HL-60 (cell line): ENCODE measurements around the gene ZCWPW2.
A peak's percentile ranks its signal among the peaks of the same experiment; 100 is the strongest.

Experiments
- DNase-seq, 2 experiments: peaks; one replicate each; pipeline ENCODE4 v3.0.0-alpha.2; 2010 to 2020; ENCODE audit warnings: low read depth in 1 of 2, low spot score in 1 of 2
- H3K27ac ChIP-seq: fragments of 250-450 bp; sonication (Bioruptor Pico); replicated peaks from 2 replicates; pipeline ENCODE4 v1.5.1; 2020; ENCODE audit warnings: mild to moderate bottlenecking, moderate library complexity
- H3K27me3 ChIP-seq: fragments of 250-450 bp; sonication (Bioruptor Pico); 2 replicates; pipeline ENCODE4 v1.5.1; 2021; ENCODE audit warnings: mild to moderate bottlenecking, moderate library complexity; ENCODE audit not compliant: insufficient read depth, poor library complexity, severe bottlenecking
- H3K4me3 ChIP-seq: replicated peaks from 2 replicates; pipeline ENCODE4 v1.5.1; 2011; ENCODE audit warnings: mild to moderate bottlenecking, control low read depth, low read length; ENCODE audit not compliant: insufficient read depth
- GABPA ChIP-seq: IDR thresholded peaks from 2 replicates; pipeline ENCODE4 v1.6.1; 2012; ENCODE audit warnings: low read depth
- POLR2AphosphoS5 ChIP-seq: IDR thresholded peaks from 2 replicates; pipeline ENCODE4 v1.6.1; 2012; ENCODE audit warnings: low read depth
- SPI1 ChIP-seq: IDR thresholded peaks from 2 replicates; pipeline ENCODE4 v1.6.1; 2012; ENCODE audit warnings: low read depth, mild to moderate bottlenecking, borderline replicate concordance
- TF ChIP-seq, protein P1 (sequence below): IDR thresholded peaks from 2 replicates; pipeline ENCODE4 v1.6.1; 2012; ENCODE audit warnings: low read depth; ENCODE audit not compliant: insufficient replicate concordance
- TF ChIP-seq, protein P2 (sequence below): IDR thresholded peaks from one replicate; pipeline ENCODE4 v1.5.1; 2011; ENCODE audit warnings: low read length, control low read depth, inconsistent platforms; ENCODE audit not compliant: insufficient read depth

The ZCWPW2 gene

DNA sequence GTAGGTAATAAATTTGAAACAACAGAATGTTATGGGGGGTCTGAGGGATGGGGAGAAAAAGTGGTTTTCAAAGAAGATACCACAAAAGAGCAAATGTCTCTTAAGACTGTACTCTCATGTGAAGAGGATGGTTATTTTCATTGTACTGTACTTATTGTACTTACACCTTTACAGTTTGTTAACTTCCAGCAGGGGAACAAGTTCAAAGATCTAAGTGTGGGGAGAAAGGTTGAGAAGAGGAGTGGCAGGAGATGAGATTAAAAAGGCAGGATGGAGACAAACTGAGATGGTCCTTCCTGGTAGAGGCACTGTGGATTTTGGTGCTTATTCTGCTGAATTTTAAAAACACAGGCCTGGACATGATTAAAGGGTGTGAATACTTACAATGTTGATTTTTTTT is 5.4 kb upstream of the ZCWPW2 start:
- DNase-seq, result no peak
- TF ChIP-seq, protein P1, sequence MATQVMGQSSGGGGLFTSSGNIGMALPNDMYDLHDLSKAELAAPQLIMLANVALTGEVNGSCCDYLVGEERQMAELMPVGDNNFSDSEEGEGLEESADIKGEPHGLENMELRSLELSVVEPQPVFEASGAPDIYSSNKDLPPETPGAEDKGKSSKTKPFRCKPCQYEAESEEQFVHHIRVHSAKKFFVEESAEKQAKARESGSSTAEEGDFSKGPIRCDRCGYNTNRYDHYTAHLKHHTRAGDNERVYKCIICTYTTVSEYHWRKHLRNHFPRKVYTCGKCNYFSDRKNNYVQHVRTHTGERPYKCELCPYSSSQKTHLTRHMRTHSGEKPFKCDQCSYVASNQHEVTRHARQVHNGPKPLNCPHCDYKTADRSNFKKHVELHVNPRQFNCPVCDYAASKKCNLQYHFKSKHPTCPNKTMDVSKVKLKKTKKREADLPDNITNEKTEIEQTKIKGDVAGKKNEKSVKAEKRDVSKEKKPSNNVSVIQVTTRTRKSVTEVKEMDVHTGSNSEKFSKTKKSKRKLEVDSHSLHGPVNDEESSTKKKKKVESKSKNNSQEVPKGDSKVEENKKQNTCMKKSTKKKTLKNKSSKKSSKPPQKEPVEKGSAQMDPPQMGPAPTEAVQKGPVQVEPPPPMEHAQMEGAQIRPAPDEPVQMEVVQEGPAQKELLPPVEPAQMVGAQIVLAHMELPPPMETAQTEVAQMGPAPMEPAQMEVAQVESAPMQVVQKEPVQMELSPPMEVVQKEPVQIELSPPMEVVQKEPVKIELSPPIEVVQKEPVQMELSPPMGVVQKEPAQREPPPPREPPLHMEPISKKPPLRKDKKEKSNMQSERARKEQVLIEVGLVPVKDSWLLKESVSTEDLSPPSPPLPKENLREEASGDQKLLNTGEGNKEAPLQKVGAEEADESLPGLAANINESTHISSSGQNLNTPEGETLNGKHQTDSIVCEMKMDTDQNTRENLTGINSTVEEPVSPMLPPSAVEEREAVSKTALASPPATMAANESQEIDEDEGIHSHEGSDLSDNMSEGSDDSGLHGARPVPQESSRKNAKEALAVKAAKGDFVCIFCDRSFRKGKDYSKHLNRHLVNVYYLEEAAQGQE, result no peak
- TF ChIP-seq, protein P2, sequence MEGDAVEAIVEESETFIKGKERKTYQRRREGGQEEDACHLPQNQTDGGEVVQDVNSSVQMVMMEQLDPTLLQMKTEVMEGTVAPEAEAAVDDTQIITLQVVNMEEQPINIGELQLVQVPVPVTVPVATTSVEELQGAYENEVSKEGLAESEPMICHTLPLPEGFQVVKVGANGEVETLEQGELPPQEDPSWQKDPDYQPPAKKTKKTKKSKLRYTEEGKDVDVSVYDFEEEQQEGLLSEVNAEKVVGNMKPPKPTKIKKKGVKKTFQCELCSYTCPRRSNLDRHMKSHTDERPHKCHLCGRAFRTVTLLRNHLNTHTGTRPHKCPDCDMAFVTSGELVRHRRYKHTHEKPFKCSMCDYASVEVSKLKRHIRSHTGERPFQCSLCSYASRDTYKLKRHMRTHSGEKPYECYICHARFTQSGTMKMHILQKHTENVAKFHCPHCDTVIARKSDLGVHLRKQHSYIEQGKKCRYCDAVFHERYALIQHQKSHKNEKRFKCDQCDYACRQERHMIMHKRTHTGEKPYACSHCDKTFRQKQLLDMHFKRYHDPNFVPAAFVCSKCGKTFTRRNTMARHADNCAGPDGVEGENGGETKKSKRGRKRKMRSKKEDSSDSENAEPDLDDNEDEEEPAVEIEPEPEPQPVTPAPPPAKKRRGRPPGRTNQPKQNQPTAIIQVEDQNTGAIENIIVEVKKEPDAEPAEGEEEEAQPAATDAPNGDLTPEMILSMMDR, result no peak
- no peak for TF ChIP-seq POLR2AphosphoS5
- TF ChIP-seq SPI1, result no peak
- TF ChIP-seq GABPA, result no peak
- H3K27me3 ChIP-seq, result no peaks in the 10 kb centered on the region
- no peak overlapping the region for H3K27ac ChIP-seq
- no peak overlapping the region for H3K4me3 ChIP-seq

DNA sequence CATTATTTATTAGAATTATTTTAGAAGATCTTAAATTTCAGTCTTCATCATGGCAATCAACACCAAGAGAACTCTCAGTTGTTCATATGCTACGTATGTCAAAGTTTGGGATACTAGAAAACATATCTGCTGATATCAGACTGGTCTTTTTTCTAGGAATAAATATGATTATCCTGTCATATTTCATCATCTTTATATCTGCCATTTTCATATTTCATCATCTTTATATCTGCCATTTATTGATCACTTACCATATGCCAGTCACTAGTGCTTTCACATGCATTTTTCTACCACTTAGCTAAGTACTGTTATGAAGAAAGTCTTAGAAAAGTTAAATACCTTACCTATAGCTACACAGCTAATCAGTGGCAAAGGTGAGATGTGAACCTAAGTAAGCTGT is 2.8 kb upstream of the ZCWPW2 start:
- Histone ChIP-seq H3K27me3 (no peaks in the 10 kb centered on the region), H3K4me3 (no peak overlapping the region), H3K27ac (no peak overlapping the region)
- no peak for DNase-seq
- no peak for TF ChIP-seq GABPA
- TF ChIP-seq, protein P2, result no peak
- TF ChIP-seq SPI1, result no peak
- TF ChIP-seq, protein P1, result no peak
- TF ChIP-seq POLR2AphosphoS5, result no peak

DNA sequence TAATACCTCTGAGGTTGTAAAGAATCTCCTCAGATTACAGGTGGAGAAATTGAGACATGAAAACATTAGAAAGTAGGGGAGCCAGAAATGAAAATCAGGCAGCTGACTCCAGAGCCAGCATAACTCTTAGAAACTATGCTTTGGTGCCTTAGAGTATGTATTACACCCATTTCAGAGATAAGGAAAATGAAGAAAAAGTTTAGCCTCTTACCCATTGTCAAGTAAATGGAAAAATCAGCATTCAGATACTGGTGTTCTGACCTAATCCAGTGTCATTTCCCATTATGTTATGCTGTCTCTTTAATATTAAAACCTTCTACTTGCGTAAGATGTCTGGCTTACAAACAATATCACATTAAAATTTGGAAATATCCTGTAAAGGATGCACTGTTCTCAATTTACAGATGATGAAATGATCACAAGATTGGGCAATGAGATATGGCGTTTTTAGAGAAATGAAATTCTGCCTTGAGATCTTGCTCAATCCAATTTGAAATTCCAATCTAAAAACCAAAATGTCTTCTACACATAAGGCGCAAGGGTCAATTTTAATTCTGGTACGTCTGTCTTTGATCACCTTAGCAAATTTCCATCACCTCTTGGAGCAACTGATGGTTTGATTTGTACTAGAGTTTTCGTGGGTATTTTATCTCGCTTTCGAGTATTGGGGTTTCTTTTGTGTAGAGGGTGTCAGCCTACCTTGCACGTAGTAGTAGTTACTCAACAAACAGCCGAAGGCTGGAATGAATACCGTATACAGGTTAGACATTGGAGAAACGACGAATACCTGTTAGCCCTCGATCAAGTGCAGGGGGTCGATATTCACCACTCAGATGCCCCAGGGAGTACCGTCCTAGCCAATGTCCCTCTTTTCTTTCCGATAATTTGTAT is 902 bp upstream of the ZCWPW2 start:
- no peaks in the 10 kb centered on the region for H3K27me3 ChIP-seq
- H3K4me3 ChIP-seq, result peak overlapping the region; percentile 78
- TF ChIP-seq SPI1, result peak; percentile 19; the same call in 1 of the 2 replicates
- no peak; the same call in 1 of the 2 replicates for TF ChIP-seq GABPA
- no peak; the same call in 1 of the 2 replicates for TF ChIP-seq POLR2AphosphoS5
- TF ChIP-seq, protein P2, result no peak
- TF ChIP-seq, protein P1, result no peak
- peak overlapping the region; percentile 98 for H3K27ac ChIP-seq
- peak; percentile 50 to 67 for DNase-seq
